Aorta (tissue), 5 donors: ENCODE data around the gene GRB10. TPM values are rescaled to one million over a fixed set of nuclear protein-coding genes. Genes with fewer than 3 reads are reported as not detected.

Source experiments
- ATAC-seq: fragments of 200-7000 bp; cut with Tn5 transposase; one replicate; pipeline ENCODE4 v1.9.1; 2022; ENCODE audit warnings: moderate library complexity; ENCODE audit not compliant: low FRiP score
- DNase-seq, 2 donors: peaks; one replicate each; pipeline ENCODE4 v3.0.0-alpha.2; 2020
- H3K27ac ChIP-seq, 2 donors: one replicate each; pipeline ENCODE4 v1.5.1; 2013; ENCODE audit warnings: low read length in 2 of 2, mild to moderate bottlenecking in 2 of 2, moderate library complexity in 2 of 2, control low read depth in 1 of 2, inconsistent platforms in 1 of 2, low read depth in 1 of 2
- H3K27me3 ChIP-seq, 2 donors: one replicate each; pipeline ENCODE4 v1.6.1; 2013; ENCODE audit warnings: control low read depth in 1 of 2, low read length in 1 of 2, mild to moderate bottlenecking in 1 of 2, moderate library complexity in 1 of 2; ENCODE audit not compliant: insufficient read depth in 2 of 2, control insufficient read depth in 1 of 2
- H3K36me3 ChIP-seq, 2 donors: one replicate each; pipeline ENCODE4 v1.6.1; 2013; ENCODE audit warnings: control low read depth in 1 of 2, low read length in 1 of 2, mild to moderate bottlenecking in 1 of 2; ENCODE audit not compliant: insufficient read depth in 2 of 2, control insufficient read depth in 1 of 2
- H3K4me1 ChIP-seq, 2 donors: one replicate each; pipeline ENCODE4 v1.6.1; 2013; ENCODE audit warnings: low read length in 2 of 2, control low read depth in 1 of 2, mild to moderate bottlenecking in 1 of 2, moderate library complexity in 1 of 2; ENCODE audit not compliant: insufficient read depth in 2 of 2, control insufficient read depth in 1 of 2
- H3K4me3 ChIP-seq, 2 donors: one replicate each; pipeline ENCODE4 v1.5.1; 2013; ENCODE audit warnings: low read length in 2 of 2, control low read depth in 1 of 2, mild to moderate bottlenecking in 1 of 2
- H3K9me3 ChIP-seq: one replicate; pipeline ENCODE4 v1.6.1; 2013; ENCODE audit warnings: mild to moderate bottlenecking, low read length; ENCODE audit not compliant: control insufficient read depth
- WGBS, 2 donors: extraction: QIAGEN DNeasy Blood & Tissue Kit; methylation state at CpG; one replicate each; pipeline ENCODE4 v1.1.7; 2013; 5-methylcytosine and 5-hydroxymethylcytosine counted together
- intact Hi-C, 2 donors: fragments of 100-400 bp; cut with DNase I; formaldehyde crosslinking; loops; one replicate each; pipeline versions ENCODE4 v1.14.2 to v1.15.0; 2022
- polyA plus RNA-seq, 2 donors: library from polyadenylated mRNA; stranded (reverse); fragments of 200-250 nt; gene quantifications; one replicate each; pipeline ENCODE4 v1.2.3, GENCODE V29; 2013
- total RNA-seq, 2 donors: library from RNA; stranded (reverse); fragmentation: NEBNext Ultra II Directional; extraction: Animal tissue kit (Norgen Biotek cat#: 25700); gene quantifications; one replicate each; pipeline ENCODE4 v1.2.1, GENCODE V29; 2021
- donor health status: healthy with polysubstance abuse.
- donor health status: Bipolar disorder and iron deficiency.
- donor health status: DM: no; HTN: no; CAD: no.
- donor health status: DM: no; HTN: no; CAD: no.
- donor health status: DM: yes; HTN: yes; CAD: no.

GRB10 gene
- total and polyA plus RNA-seq, 4 donors: 11.8 to 108 (median 63.8) TPM

DNA sequence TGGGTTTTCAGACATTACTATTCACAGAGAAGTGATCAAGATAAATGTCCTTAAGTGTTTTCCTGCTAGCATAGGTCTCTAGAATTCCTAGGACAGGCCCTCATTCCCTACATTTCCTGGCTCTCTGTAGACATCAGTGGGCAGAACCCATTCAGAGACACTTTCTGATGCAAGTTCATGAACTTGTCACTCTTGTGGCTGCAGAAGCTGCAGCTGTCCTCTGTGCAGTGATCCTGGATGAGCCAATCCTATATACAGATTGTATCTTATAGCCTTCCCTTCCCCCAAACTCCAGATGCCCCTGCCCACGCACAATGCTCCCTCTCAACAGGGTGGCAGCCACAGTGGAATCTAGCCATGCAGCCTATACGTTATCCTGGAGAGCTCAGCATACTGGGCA, 12.6 kb upstream of the GRB10 start:
- 82 to 85% methylated on average over 2 of the region's 2 CpGs for WGBS, 2 donors
- Histone ChIP-seq H3K27ac (no peak overlapping the region), H3K9me3 (no peaks in the 10 kb centered on the region), H3K4me3 (no peak overlapping the region), H3K27me3 (no peaks in the 10 kb centered on the region), H3K4me1 (peaks cover 0 to 7% of the 10 kb centered on the region in 2 donors), H3K36me3 (no peaks in the 10 kb centered on the region)
- ATAC-seq: no peak
- no peak for DNase-seq
- intact Hi-C loops: loop anchor here (10.0 kb wide), 1 partner anchor 270 kb away; no protein-coding TSS in a partner anchor

DNA sequence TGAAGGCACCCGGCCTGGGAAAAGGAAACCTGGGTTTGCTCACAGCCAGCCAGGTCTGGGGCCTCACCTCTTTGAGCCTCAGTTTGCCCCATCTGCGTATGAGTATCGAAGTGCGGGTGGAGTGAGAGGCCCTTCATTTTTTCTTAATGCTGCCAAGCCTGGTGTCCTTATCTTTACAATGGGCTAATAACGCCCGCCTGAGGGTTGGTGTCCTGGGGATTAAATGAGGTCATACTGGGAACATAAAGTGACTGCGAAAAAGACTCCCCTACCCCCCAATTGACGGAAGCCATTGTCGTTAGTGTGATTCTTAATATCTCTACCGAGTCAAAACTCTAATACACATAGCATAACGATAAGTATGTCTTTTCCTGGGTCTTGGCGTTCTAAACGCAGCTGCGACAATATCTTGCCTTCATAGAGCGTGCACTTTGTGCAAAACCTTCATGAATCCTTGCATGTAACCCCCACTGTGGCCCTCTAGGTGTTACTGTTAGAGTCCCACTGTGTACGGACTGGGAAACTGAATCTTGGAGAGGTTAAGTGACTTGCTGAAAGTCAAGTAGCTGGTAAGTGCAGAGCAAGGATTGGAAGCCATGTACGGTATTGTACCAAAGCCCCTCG, 11.4 kb upstream of the GRB10 start:
- ATAC-seq (no peak), DNase-seq (no peak)
- Histone ChIP-seq H3K4me3 (peak overlapping the region in 1 of 2 donors; percentile 98), H3K27ac (peak overlapping the region in 1 of 2 donors; percentile 80), H3K36me3 (no peaks in the 10 kb centered on the region), H3K9me3 (no peaks in the 10 kb centered on the region), H3K27me3 (no peaks in the 10 kb centered on the region), H3K4me1 (peaks cover 0 to 7% of the 10 kb centered on the region in 2 donors)
- intact Hi-C loops: loop anchor here (5.0 to 10.0 kb wide), 2 partner anchors 67 to 271 kb away; no protein-coding TSS in a partner anchor
- WGBS, 2 donors: 69 to 70% methylated on average over 18 of the region's 18 CpGs

DNA sequence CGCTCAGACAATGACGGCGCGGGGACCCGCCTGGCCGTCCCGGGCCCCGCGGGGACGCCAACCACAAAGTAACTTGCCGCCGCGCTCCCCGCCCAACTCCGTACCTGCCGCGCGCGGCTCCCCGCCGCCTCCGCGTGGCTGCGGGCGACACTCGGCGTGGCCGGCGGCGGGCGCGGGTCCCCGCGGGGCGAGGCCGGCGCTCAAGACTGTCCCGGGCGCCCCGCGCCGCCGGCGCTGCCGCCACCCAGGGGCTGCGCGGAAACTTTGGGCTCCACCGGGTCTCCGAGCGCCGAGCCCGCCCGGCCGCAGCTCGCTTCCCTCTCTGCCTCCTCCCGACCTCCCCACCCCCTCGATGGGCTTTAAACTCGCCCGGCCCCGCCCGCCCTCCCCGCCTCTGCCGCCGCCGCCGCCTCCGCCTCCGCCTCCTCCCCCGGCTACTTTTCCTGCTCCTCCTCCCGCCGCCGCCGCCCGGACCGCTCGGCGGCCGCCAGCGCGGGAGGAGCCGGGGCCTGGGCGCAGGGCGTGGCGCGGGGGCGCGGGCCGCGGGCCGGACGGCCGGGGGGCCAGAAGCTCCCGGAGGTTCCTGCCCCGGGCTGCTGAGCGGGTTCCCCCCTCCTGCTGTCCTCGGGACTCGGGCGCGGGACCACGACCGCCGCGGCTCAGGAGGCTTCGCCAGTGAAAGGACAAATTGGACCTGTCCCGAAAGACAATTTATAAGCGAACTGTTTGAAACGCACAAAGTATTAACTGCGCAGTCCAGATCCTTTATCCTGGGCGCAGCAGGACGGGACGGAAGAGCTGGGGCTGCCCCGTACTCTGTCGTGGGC, 10.6 kb upstream of the GRB10 start:
- H3K4me3 ChIP-seq: peak overlapping the region; percentile 97 to 98
- no peaks in the 10 kb centered on the region for H3K27me3 ChIP-seq
- no peaks in the 10 kb centered on the region for H3K36me3 ChIP-seq
- WGBS, 2 donors: 0 to 1% methylated on average over 69 to 113 of the region's 113 CpGs
- peak; percentile 77 to 91 for DNase-seq
- peak overlapping the region; percentile 61 to 80 for H3K27ac ChIP-seq
- intact Hi-C loops: loop anchor here (5.0 to 10.0 kb wide), 2 partner anchors 66 to 271 kb away; no protein-coding TSS in a partner anchor
- H3K4me1 ChIP-seq: peaks cover 0 to 7% of the 10 kb centered on the region in 2 donors
- peak; percentile 78 for ATAC-seq
- H3K9me3 ChIP-seq: no peaks in the 10 kb centered on the region

DNA sequence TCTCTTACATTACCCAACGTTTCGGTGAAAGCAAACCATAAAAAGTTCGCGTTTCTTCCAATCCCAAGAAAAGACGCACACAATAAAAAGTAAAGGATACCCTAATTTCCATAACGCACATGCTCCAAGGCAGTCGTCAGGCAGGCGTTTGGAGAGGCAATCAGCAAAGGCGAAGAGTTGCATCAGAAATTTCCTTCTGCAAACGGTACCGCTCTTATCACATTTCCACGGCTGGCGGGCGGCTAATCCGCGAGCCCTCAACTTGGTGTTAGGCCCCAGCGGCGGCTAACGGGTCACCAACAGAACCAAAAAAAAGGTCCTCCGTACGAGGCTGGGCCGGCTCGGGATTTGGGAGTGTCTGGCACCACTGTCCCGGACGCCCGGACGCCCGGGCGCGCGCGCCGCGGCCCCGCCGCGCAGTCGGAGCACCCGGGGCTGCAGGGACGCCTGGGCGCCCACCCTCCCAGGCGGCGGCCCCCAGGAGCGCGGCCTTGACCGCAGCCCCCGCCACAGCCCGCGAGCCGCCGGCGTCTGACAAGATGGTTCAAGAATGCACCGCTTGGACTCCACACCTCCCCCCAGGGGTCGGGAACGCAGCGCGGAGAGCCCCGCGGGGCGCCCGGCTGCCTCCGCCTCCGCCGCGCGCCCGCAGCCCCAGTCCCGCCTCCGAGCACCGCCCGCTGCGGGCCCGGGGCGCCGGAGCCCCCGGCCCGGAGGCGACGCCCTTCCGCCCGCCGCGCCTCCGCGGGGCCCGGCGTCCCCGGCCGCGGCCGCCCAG, 9.8 kb upstream of the GRB10 start:
- WGBS, 2 donors: 1 to 2% methylated on average over 52 to 91 of the region's 91 CpGs
- peak; percentile 59 to 85 for DNase-seq
- intact Hi-C loops: loop anchor here (5.0 to 10.0 kb wide), 2 partner anchors 65 to 272 kb away; no protein-coding TSS in a partner anchor

DNA sequence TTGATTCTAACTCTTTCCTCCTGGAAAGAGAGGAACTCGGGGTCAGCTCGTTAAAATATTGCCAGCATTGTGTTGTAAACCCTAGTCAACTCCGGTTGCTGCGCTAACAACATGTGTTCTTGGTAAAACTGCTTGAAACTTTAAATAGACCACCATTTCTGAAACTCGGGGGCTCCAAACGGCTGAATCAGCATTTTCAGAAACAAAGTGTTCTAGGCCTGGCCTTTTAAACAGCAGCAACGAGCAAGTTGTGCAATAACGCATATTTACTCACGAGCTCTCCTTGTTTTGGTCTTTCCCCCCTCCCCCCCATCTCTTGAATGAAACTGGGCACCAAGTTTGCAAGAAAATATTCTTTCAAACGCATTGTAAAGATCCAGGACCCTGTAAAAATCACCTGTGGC, 9.2 kb upstream of the GRB10 start:
- intact Hi-C loops: loop anchor here (5.0 to 10.0 kb wide), 2 partner anchors 65 to 273 kb away; no protein-coding TSS in a partner anchor
- Histone ChIP-seq H3K9me3 (no peaks in the 10 kb centered on the region), H3K4me3 (peak overlapping the region; percentile 97 to 98), H3K27ac (no peak overlapping the region), H3K4me1 (peaks cover 0 to 7% of the 10 kb centered on the region in 2 donors), H3K36me3 (no peaks in the 10 kb centered on the region), H3K27me3 (no peaks in the 10 kb centered on the region)
- no peak for ATAC-seq
- no peak for DNase-seq
- 23 to 30% methylated on average over 10 of the region's 10 CpGs for WGBS, 2 donors

More for the DNA sequence above, 9.8 kb upstream of the GRB10 start:
- peak; percentile 27 for ATAC-seq
- Histone ChIP-seq H3K36me3 (no peaks in the 10 kb centered on the region), H3K4me1 (peaks cover 0 to 7% of the 10 kb centered on the region in 2 donors), H3K4me3 (peak overlapping the region; percentile 97 to 98), H3K27ac (peak overlapping the region; percentile 42 to 61), H3K9me3 (no peaks in the 10 kb centered on the region), H3K27me3 (no peaks in the 10 kb centered on the region)

DNA sequence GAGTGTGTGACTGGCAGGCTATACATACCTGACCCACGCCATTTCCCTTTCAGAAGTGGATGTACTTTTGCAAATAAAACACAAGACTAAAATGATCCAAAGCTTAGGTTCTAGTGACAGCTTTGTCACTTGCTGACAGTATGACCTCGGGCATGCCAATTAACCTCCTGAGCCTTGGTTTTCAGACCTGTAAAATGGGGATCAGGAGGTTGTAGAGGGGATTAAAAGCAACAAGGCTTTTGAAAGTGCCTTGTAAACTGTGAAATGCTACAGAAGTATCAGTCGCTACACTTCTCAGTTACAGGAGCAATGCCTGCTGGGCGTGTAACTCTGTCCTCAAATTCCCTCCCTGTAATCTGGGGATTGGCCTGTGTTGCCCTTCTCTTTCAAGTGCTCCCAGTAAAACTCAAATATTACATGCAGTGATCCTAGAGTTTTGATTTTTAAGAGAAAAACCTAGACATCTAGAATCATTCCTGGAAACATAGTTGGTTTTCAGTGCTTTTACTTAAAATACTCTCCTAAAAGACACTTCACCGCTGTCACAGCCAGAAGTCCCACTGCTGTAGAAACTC, 8.8 kb upstream of the GRB10 start:
- 71 to 73% methylated on average over 5 of the region's 5 CpGs for WGBS, 2 donors
- Histone ChIP-seq H3K9me3 (no peaks in the 10 kb centered on the region), H3K36me3 (no peaks in the 10 kb centered on the region), H3K4me1 (peaks cover 0 to 7% of the 10 kb centered on the region in 2 donors), H3K4me3 (peak overlapping the region; percentile 97 to 98), H3K27me3 (no peaks in the 10 kb centered on the region), H3K27ac (no peak overlapping the region)
- DNase-seq: peak in 1 of 2 donors; percentile 26
- intact Hi-C loops: loop anchor here (5.0 to 10.0 kb wide), 2 partner anchors 64 to 273 kb away; no protein-coding TSS in a partner anchor
- ATAC-seq: no peak

DNA sequence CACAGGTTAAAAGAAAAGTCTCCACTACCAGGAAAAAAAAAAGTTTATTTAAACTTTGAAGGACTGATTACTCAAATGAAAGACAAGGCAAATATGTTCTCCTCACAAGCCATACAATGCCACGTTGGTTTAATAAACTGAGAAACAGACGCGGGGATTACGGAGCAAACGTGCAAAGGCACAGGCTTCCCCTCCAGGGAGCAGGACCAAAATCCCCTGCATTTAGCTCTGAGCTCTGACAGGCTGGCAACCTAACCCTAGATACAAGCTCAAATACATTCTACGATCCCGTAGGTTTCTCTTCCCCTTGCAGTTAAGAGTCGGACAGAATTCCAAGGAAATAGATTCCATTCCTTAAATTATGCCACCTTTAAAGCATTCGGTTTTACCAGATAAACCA, 7.7 kb upstream of the GRB10 start:
- ATAC-seq (no peak), DNase-seq (peak in 1 of 2 donors; percentile 43)
- WGBS, 2 donors: 62 to 66% methylated on average over 9 of the region's 9 CpGs
- no peak overlapping the region for H3K4me3 ChIP-seq
- H3K27ac ChIP-seq: no peak overlapping the region
- intact Hi-C loops: loop anchor here (5.0 to 10.0 kb wide), 2 partner anchors 63 to 274 kb away; no protein-coding TSS in a partner anchor
- H3K9me3 ChIP-seq: no peaks in the 10 kb centered on the region
- peaks cover 0 to 7% of the 10 kb centered on the region in 2 donors for H3K4me1 ChIP-seq
- H3K27me3 ChIP-seq: no peaks in the 10 kb centered on the region
- H3K36me3 ChIP-seq: no peaks in the 10 kb centered on the region

DNA sequence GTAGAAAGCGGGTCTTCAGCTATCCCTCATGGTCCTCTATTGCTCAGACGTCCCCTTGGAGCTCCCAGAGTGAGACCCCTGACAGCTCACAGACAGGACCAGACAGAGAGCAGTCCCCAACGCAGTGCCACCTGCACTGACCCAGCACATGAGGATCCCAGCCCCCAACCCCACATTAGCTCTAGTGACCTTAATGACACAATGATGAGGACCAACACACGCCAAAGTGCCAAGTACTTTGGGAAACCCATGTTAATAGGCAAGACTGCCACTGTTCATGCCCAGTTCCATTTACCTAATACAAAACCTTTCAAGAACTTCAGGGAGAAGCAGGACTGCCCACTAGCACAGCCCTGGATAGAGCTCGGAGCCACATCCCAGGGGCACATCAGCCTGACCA, 5.7 kb upstream of the GRB10 start:
- intact Hi-C loops: loop anchor here in 1 of 2 donors (10.0 kb wide), 1 partner anchor 164 kb away; no protein-coding TSS in a partner anchor
- H3K4me3 ChIP-seq: no peak overlapping the region
- H3K9me3 ChIP-seq: no peaks in the 10 kb centered on the region
- no peaks in the 10 kb centered on the region for H3K36me3 ChIP-seq
- 98% methylated on average over 5 of the region's 5 CpGs for WGBS, 2 donors
- peaks cover 0 to 7% of the 10 kb centered on the region in 2 donors for H3K4me1 ChIP-seq
- H3K27ac ChIP-seq: no peak overlapping the region
- ATAC-seq (no peak), DNase-seq (no peak)
- no peaks in the 10 kb centered on the region for H3K27me3 ChIP-seq
